Spleen (tissue), 7 donors: ENCODE data around the gene OBP2A.

Experiments used
- CTCF ChIP-seq, 11 experiments: fragments of 200-600 bp in 7 of 11; fragments of 450-650 bp in 4 of 11; sonication (generic) in 4 of 11; IDR thresholded peaks in 8 of 11; conservative IDR thresholded peaks in 3 of 11; 1 replicate in 7 of 11; 2 replicates in 4 of 11; pipeline versions ENCODE4 v1.4.0 to v1.8.0; 2016 to 2021; ENCODE audit warnings: antibody characterized with exemption in 11 of 11, inconsistent platforms in 4 of 11, mild to moderate bottlenecking in 1 of 11
- POLR2AphosphoS5 ChIP-seq, 3 donors: sonication (generic); formaldehyde crosslinking; IDR thresholded peaks; one replicate each; pipeline ENCODE4 v1.5.1; 2017; ENCODE audit warnings: antibody characterized with exemption in 3 of 3
- donor health status: DM: no; HTN: no; CAD: no; lungs with moderate emphysema.
- donor health status: DM: no; HTN: no; CAD: no.
- donor health status: DM: no; HTN: no; CAD: no.

- TF ChIP-seq POLR2AphosphoS5 (IDR thresholded peaks at IDR 0.05), result no peak
- TF ChIP-seq CTCF (IDR thresholded peaks at IDR 0.05 in 8 of 11, conservative IDR thresholded peaks at IDR 0.05 in 3 of 11), result no peak
Measured at GRCh38 chr9:135581636-135582426, 35.9 kb downstream of the OBP2A start.
